HUES48 (cell line): ENCODE measurements around the gene ATXN7L1.

Source experiments
- H3K27ac ChIP-seq: one replicate; pipeline ENCODE4 v1.7.0; 2013; ENCODE audit warnings: low read depth, low read length, inconsistent platforms
- H3K27me3 ChIP-seq: 2 replicates; pipeline ENCODE4 v1.6.1; 2013; ENCODE audit warnings: mild to moderate bottlenecking, low read length; ENCODE audit not compliant: control insufficient read depth, insufficient read depth
- H3K36me3 ChIP-seq: 2 replicates; pipeline ENCODE4 v1.6.1; 2013; ENCODE audit warnings: low read length; ENCODE audit not compliant: control insufficient read depth, insufficient read depth
- H3K4me1 ChIP-seq: 2 replicates; pipeline ENCODE4 v1.6.1; 2013; ENCODE audit warnings: mild to moderate bottlenecking, low read length; ENCODE audit not compliant: control insufficient read depth, insufficient read depth
- H3K4me3 ChIP-seq: 2 replicates; pipeline ENCODE4 v1.5.1; 2013; ENCODE audit warnings: mild to moderate bottlenecking, low read depth, low read length
- H3K9ac ChIP-seq: 2 replicates; pipeline ENCODE4 v1.6.1; 2013; ENCODE audit warnings: mild to moderate bottlenecking, low read depth, low read length, moderate library complexity
- H3K9me3 ChIP-seq: 2 replicates; pipeline ENCODE4 v1.6.1; 2013; ENCODE audit warnings: low read length; ENCODE audit not compliant: control insufficient read depth, insufficient read depth

Gene ATXN7L1

DNA sequence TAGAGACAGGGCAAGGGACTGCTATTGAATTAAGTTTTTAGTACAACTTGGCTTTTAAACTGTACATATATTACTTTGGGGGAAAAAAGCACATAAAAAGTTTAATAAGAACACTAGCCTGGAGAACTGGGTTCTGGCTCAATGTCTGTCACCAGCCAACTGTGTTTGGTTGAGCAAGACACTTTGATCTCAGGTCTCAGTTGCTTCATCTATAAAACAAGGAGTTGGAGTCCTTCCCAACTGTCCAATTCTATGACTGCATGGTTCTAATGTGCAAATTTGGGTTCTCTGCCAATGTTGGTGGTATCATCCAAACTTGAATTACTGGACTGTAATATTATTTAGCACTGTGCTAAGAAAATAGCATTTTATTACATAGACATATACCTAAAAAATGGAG, 50.3 kb downstream of the ATXN7L1 start:
- peaks cover 15% of the 10 kb centered on the region; the same call in 1 of the 2 replicates for H3K4me1 ChIP-seq
- H3K27ac ChIP-seq, result no peak overlapping the region
- no peaks in the 10 kb centered on the region for H3K27me3 ChIP-seq
- no peak overlapping the region for H3K4me3 ChIP-seq
- H3K36me3 ChIP-seq, result no peaks in the 10 kb centered on the region
- no peaks in the 10 kb centered on the region for H3K9me3 ChIP-seq
- no peak overlapping the region for H3K9ac ChIP-seq

DNA sequence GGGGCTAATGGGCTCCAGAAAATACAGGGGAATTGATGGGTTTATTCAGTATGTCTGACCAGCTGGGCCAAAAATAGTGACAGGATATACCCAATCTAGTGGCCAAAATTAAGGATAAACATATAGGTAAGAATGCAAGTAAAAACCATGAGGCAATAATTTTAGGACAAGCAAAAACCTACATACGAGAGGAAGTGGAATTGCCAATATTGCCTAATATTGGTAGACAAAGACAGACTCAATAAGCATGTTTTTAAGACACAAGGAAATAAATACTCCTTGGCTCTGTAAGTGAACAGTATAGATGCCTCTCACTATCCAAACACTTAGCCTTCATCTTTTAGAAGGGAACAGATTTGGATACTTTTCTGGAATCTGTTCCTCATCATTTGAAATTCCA, 51.0 kb downstream of the ATXN7L1 start:
- Histone ChIP-seq H3K9me3 (no peaks in the 10 kb centered on the region), H3K27ac (no peak overlapping the region), H3K27me3 (no peaks in the 10 kb centered on the region), H3K9ac (no peak overlapping the region), H3K36me3 (peaks cover 4% of the 10 kb centered on the region; the same call in 1 of the 2 replicates), H3K4me1 (peaks cover 10% of the 10 kb centered on the region; the same call in 1 of the 2 replicates), H3K4me3 (no peak overlapping the region)

DNA sequence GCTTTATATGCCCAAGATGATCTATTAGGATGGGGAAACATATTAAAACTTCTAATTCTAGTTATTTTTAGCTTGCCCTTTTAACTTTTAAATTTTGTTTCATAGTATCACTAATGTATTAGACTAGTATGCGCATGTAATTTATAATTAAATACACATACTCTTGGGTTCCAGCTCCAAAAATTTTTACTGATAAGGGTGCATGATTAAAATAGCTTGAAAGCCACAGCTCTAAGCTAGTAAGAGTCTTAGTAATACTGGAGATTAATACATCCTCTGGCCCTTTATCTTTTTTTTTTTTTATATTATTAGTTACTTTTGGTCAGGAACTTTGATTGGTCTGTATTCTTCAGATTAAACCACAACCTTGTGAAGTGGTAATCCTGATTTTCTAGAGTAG, 53.6 kb downstream of the ATXN7L1 start:
- no peaks in the 10 kb centered on the region for H3K27me3 ChIP-seq
- peaks cover 4% of the 10 kb centered on the region; the same call in 1 of the 2 replicates for H3K36me3 ChIP-seq
- H3K9me3 ChIP-seq, result no peaks in the 10 kb centered on the region
- no peaks in the 10 kb centered on the region for H3K4me1 ChIP-seq
- H3K27ac ChIP-seq, result no peak overlapping the region
- no peak overlapping the region for H3K4me3 ChIP-seq
- no peak overlapping the region for H3K9ac ChIP-seq

DNA sequence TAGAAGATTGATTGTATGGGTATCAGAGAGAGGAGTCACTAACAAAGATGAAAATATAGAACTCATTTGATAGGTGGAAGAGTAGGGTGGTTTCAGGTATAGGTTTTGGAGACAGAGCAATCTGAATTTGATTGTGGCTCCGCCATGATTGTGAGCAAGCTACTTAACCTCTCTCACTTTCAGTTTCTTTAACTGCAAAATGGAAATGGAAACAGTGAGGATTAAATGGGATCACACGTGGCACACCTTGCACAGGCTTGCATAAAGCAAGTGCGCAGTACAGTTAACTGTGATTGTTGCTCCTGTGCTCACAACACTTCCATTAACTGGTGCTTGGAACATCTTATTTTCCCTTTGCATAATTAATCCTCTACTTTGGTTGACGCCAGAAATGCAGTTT, 54.9 kb downstream of the ATXN7L1 start:
- Histone ChIP-seq H3K9me3 (no peaks in the 10 kb centered on the region), H3K27ac (no peak overlapping the region), H3K4me1 (peaks cover 8% of the 10 kb centered on the region; the same call in 1 of the 2 replicates), H3K36me3 (peaks cover 4% of the 10 kb centered on the region; the same call in 1 of the 2 replicates), H3K9ac (no peak overlapping the region), H3K4me3 (no peak overlapping the region), H3K27me3 (no peaks in the 10 kb centered on the region)

GRCh38 chr7:105820363-105821066, 55.9 kb downstream of the ATXN7L1 start:
- H3K4me1 ChIP-seq, result peaks cover 10% of the 10 kb centered on the region; the same call in 1 of the 2 replicates
- no peak overlapping the region for H3K9ac ChIP-seq
- peaks cover 4% of the 10 kb centered on the region; the same call in 1 of the 2 replicates for H3K36me3 ChIP-seq
- no peak overlapping the region for H3K4me3 ChIP-seq
- no peaks in the 10 kb centered on the region for H3K27me3 ChIP-seq
- no peak overlapping the region for H3K27ac ChIP-seq
- H3K9me3 ChIP-seq, result no peaks in the 10 kb centered on the region

DNA sequence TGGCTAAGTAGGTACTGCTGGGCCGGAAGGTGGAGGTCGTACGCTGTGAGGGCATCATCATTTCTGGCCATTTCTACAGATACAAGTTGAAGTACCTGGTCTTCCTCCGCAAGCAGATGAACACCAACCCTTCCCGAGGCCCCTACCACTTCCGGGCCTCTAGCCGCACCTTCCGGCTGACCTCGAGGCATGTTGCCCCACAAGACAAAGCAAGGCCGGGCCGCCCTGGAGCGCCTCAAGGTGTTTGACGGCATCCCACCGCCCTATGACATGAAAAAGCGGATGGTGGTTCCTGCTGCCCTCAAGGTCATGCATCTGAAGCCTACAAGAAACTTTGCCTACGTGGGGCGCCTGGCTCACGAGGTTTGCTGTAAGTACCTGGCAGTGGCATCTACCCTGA, 56.8 kb downstream of the ATXN7L1 start:
- Histone ChIP-seq H3K27me3 (no peaks in the 10 kb centered on the region), H3K4me3 (no peak overlapping the region), H3K4me1 (peaks cover 10% of the 10 kb centered on the region; the same call in 1 of the 2 replicates), H3K9me3 (no peaks in the 10 kb centered on the region), H3K27ac (no peak overlapping the region), H3K36me3 (peaks cover 4% of the 10 kb centered on the region; the same call in 1 of the 2 replicates), H3K9ac (no peak overlapping the region)

GRCh38 chr7:105816954-105817615, 59.3 kb downstream of the ATXN7L1 start:
- no peaks in the 10 kb centered on the region for H3K9me3 ChIP-seq
- no peak overlapping the region for H3K4me3 ChIP-seq
- peaks cover 4% of the 10 kb centered on the region; the same call in 1 of the 2 replicates for H3K36me3 ChIP-seq
- no peak overlapping the region for H3K27ac ChIP-seq
- H3K27me3 ChIP-seq, result no peaks in the 10 kb centered on the region
- H3K9ac ChIP-seq, result no peak overlapping the region
- peaks cover 10% of the 10 kb centered on the region; the same call in 1 of the 2 replicates for H3K4me1 ChIP-seq

DNA sequence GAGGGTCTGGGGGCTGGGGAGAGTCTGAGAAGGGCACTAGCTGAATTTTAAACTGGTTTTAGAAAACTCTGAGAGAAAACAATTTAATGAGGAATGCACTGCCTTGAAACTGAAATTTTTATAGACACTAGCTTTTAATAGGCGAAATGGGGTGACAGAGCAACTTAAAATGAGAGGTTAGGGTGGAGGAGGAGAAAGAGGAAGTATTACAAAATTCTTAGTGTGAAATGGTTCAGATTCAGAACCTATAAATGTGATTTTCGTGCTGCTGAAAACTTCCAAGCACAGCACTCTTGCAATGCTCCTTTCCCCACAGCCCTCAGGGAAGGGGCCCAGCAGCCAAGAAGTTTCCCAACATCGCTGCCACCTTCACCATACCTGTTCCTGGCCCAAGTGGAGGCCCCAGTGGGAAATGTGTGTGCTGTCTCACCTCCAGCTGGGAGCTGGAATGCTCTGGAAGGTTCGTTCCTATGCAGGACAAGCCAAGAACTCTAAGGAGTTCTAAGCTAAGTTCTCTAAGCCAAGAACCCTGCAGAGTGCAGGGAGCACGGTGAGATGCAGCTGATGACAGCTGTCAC, 60.0 kb downstream of the ATXN7L1 start:
- Histone ChIP-seq H3K4me3 (no peak overlapping the region), H3K36me3 (peaks cover 4% of the 10 kb centered on the region; the same call in 1 of the 2 replicates), H3K9me3 (no peaks in the 10 kb centered on the region), H3K9ac (no peak overlapping the region), H3K27ac (no peak overlapping the region), H3K4me1 (peaks cover 10% of the 10 kb centered on the region; the same call in 1 of the 2 replicates), H3K27me3 (no peaks in the 10 kb centered on the region)

DNA sequence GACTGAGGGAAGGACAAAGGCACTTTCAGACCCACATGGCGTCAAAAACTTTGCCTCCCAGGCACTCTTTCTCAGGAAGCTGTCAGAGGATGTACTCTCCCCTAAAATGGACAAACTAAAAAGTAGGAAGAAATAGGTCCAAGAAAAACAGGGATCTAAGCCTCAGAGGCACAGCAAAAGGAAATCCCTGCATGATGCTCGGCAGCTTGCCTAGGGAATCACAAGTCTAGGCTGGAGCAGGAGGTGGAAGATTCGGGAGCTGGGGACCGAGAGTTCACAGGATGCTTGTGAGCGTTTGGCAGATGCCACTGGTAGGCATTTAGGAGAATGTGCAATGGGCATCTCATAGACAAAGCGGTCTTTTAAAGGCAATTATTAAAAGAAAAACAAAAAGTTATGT, 60.8 kb downstream of the ATXN7L1 start:
- H3K9me3 ChIP-seq, result no peaks in the 10 kb centered on the region
- H3K36me3 ChIP-seq, result peaks cover 1% of the 10 kb centered on the region; the same call in 1 of the 2 replicates
- no peak overlapping the region for H3K4me3 ChIP-seq
- H3K9ac ChIP-seq, result no peak overlapping the region
- no peaks in the 10 kb centered on the region for H3K27me3 ChIP-seq
- peaks cover 10% of the 10 kb centered on the region; the same call in 1 of the 2 replicates for H3K4me1 ChIP-seq
- no peak overlapping the region for H3K27ac ChIP-seq

GRCh38 chr7:105814481-105814880, 61.9 kb downstream of the ATXN7L1 start:
- peaks cover 10% of the 10 kb centered on the region; the same call in 1 of the 2 replicates for H3K4me1 ChIP-seq
- H3K9ac ChIP-seq, result no peak overlapping the region
- H3K9me3 ChIP-seq, result no peaks in the 10 kb centered on the region
- no peak overlapping the region for H3K4me3 ChIP-seq
- no peaks in the 10 kb centered on the region for H3K27me3 ChIP-seq
- H3K27ac ChIP-seq, result no peak overlapping the region
- no peaks in the 10 kb centered on the region for H3K36me3 ChIP-seq
